Measurements from ENCODE around the gene ZC3H18.

DNA sequence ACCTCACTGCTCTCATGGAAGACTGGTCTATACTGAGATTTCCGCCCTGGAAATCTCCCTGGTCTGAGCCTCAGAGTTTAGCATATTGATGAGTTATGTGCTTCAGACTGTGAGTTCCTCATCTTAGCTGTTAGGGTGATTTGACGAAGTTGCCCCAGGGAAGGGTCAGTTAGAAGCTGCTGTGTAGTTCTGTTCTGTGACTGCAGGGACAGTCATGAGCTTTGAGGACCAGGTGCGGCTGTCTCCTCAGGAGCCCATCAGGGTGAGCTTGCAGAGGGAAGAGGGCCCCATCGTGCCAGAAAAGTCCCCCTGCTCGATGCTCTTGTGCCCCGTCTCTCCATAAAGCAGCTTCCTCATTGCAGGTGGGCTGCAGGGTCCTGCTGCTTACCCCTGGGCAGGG, 39.9 kb downstream of the ZC3H18 start:
- TF ChIP-seq, protein P1, sequence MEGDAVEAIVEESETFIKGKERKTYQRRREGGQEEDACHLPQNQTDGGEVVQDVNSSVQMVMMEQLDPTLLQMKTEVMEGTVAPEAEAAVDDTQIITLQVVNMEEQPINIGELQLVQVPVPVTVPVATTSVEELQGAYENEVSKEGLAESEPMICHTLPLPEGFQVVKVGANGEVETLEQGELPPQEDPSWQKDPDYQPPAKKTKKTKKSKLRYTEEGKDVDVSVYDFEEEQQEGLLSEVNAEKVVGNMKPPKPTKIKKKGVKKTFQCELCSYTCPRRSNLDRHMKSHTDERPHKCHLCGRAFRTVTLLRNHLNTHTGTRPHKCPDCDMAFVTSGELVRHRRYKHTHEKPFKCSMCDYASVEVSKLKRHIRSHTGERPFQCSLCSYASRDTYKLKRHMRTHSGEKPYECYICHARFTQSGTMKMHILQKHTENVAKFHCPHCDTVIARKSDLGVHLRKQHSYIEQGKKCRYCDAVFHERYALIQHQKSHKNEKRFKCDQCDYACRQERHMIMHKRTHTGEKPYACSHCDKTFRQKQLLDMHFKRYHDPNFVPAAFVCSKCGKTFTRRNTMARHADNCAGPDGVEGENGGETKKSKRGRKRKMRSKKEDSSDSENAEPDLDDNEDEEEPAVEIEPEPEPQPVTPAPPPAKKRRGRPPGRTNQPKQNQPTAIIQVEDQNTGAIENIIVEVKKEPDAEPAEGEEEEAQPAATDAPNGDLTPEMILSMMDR (IDR thresholded peaks at IDR 0.05; ENCODE audit: low read depth, low read length, poor library complexity, severe bottlenecking), result peak; percentile 12
- no peak for TF ChIP-seq EZH2phosphoT487 (IDR thresholded peaks at IDR 0.05; ENCODE audit: borderline replicate concordance, low read length)
